ENCODE results near the gene RGL4.

GRCh38 chr22:23697031-23697970, 6.5 kb downstream of the RGL4 start:
- TF ChIP-seq CTCF (IDR thresholded peaks at IDR 0.05) = no peak
- no peak for TF ChIP-seq POLR2A (IDR thresholded peaks at IDR 0.05)
